HG02943 (cell line): ENCODE data around the gene BMP8A.
"Not testable (repeated sequence)": the region's sequence is repeated elsewhere in the genome, so short reads cannot be mapped to it uniquely, and the experiment has no call there.

Experiments
- ATAC-seq: cut with Tn5 transposase; IDR thresholded peaks from one replicate; pipeline ENCODE4 v1.9.1; 2021; ENCODE audit warnings: mild to moderate bottlenecking, low read depth, moderate library complexity; ENCODE audit not compliant: unreplicated experiment

Gene BMP8A

DNA sequence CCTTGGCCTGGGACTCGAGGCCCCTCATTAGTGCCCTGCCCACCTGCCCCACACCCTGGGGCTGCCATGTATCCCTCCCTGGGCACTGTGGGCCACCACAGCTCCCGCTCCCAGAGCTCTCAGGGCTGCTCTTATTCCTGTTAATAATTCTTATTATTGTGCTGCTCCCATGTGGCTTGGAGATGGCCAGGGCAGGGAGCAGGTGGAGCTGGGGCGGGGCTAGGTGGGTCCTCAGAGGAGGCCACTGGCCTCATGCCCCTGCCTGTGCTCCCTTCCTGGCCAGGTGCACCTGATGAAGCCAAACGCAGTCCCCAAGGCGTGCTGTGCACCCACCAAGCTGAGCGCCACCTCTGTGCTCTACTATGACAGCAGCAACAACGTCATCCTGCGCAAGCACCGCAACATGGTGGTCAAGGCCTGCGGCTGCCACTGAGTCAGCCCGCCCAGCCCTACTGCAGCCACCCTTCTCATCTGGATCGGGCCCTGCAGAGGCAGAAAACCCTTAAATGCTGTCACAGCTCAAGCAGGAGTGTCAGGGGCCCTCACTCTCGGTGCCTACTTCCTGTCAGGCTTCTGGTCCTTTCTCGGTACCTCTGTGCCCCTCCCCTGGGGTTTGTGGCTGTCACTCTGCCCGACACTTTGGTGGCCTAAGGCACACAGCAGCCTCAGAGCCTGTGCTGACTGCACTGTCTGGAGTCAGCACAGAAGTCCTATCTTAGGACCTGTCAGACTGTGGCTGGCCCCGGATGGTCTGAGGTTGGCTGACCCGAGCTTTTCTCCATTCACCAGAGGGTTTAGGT, 34.1 kb downstream of the BMP8A start:
- peak; percentile 94 for ATAC-seq

GRCh38 chr1:39526466-39527189, 35.2 kb downstream of the BMP8A start:
- no peak for ATAC-seq

DNA sequence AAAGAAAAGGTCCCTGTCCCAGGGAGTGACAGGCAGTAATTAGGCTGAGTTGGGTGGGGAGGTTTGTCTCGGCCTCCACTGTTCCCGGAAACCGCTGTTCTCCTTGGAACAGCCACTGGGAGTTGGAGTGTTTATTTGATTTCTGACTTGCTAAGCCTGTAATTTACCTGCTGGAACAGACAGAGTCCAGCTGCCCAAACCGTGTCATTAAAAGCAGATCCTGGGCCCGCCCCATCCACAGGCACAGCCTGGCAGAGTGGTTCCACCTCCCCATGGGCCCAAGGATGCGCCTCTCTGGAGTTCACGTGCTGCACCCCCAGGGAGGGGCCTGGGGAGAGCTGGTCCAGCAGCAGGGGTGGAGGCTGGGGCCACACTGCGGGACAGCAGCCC, 35.7 kb downstream of the BMP8A start:
- ATAC-seq, result not testable (repeated sequence)

DNA sequence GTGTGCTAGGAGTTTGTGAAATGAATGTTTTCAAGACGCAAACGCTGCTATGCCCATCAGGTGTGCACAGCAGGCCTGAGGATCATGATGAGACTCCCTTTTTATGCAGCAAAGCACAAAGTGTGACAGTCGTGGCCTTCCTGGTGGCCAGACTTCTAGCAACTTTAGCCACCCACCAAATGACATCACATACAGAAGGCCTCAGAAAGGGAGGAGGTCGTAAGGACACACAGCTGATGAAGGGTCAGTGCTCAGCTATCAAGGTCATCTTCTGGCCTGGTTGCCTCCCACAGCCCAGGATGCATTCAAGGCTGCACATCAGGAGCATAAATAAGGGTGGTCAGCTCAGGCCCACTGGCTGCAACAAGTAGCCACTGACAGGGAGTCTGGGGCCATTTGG, 36.6 kb downstream of the BMP8A start:
- no peak for ATAC-seq

- ATAC-seq, result no peak
Measured at GRCh38 chr1:39529901-39530535, 38.6 kb downstream of the BMP8A start.

DNA sequence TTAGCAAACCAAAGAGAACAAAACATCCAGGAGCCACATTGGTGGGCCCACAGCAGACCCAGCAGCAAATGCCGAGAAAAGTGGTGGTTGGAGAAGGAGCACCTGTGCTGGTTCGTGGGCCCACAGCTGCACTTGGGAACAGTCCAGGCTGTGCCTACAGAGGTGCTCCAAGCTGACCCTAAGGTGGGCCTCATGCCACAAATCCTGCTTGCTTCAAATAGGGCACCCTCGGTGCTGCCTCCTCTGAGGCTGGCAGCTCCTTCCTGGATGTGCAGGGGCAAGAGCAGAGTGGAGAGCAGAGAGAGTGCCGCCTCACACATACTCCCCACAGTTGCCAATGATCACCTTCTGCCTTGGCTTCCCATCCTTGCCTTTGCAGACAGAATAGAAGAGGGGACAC, 40.1 kb downstream of the BMP8A start:
- no peak for ATAC-seq

DNA sequence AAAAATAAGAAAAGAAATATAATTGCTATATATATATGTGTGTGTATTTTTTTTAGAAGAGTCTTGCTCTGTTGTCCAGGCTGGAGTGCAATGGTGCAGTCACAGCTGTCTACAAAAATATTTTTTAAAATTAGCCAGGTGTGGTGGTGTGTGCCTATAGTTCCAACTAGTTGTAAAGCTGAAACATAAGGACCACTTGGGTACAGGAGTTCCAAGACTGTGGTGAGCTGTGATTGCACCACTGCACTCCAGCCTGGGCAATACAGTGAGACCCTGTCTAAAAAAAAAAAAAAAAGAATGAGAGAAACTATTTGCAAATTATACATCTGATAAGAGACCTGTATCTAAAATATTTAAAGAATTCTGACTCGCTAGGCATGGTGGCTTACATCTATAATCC, 42.0 kb downstream of the BMP8A start:
- ATAC-seq, result no peak

DNA sequence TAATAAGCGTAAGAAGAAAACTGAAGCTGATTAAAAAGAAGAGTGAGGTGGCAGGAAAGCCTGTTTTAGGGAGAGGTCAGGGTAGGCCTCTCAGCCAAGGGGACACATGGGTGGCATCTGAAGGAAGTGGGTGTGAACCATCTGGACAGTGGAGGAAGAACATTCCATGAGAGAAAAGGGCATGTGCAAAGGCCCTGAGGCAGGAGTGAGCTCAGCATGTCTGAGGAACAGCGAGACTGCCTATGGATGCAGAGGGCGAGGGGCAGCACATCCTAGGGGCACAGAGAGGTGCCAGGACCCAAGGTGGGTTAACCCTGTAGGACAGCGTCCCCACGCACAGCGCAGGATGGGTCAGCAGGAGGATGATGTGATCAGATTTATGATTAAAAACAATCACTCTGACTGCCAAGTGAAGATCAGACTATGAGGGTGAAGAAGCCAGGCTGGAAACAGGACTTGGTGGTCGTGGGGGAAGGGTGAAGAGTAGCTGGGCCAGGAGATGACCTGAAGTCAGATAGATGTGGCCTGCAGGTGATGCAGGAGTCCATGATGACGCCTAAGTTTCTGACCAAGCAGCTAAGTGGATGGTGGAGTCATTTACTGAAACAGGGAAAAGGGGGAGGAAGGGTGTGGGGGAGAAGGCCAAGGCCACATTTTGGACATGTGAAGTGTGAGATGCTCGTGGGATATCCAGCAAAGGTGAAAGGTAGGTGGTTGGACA, 47.3 kb downstream of the BMP8A start:
- no peak for ATAC-seq

DNA sequence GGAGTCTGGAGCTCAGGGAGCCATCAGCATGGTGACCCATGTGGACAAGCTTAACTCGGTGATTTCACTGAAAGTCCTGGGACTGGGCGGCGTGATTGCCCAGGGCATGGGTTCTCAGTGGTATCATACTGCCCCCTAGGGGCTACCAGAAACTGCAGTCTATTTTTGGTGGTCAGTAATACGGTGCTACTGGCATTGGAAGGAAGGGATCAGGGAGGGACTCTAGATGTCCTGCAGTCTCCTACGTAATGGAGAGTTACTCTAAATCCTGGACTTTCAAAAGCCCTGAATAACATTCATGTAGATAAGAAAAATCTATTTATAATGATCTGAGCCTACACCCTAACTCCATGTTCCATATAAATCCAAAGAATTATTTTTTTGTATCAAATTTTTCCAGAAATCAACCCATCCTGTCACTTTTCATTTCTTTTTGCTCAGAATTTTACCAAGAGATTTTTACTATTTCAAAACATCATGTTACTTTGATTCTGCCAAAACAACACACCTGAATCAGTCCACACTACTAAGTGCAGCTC, 47.9 kb downstream of the BMP8A start:
- no peak for ATAC-seq

DNA sequence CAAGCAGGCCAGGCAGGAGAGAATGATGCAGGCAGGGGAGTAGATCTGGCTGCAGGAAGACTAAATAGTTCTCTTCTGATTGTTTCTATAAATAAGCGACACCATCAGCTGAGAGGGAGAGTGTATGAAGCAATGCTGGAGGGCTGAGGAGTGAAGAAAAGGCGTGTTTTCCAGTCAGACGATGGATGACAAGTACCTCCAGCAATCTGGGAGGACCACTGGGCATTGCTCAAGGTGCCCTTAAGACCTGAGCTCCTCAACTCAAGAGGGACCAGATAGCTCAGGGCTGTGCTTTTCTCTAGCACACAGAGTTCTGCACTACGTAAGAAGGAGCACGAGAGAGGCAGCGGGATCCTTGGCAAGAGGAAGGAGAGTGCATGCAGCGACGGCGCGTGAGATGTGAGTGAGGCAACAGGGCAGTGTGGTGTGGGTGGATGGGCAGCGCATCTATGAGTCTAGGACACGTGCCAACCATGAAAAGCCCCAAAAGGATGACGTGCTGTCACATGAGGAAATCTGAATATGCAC, 49.1 kb downstream of the BMP8A start:
- no peak for ATAC-seq

GRCh38 chr1:39542924-39543323, 51.5 kb downstream of the BMP8A start:
- no peak for ATAC-seq

- ATAC-seq, result no peak
Measured at GRCh38 chr1:39544327-39544726, 52.9 kb downstream of the BMP8A start.

DNA sequence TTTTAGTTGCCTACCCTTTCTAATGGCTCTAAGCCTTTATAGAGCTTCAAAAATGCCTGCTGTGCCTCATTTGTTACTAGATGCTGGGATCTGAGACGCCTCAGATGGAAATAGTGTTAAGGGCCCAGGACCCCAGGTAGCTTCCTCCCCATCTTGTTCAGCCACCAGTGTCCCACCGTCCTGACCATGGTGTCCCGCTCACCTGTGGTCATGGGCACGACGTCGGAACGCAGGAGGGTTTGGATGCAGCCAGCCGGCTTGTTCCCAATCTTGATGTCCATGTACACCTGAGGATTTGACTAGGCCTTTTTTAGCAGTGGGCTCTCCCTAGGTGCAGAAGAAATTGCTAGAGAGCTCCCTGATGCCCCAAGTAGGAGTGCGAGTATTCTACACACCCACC, 54.1 kb downstream of the BMP8A start:
- no peak for ATAC-seq

DNA sequence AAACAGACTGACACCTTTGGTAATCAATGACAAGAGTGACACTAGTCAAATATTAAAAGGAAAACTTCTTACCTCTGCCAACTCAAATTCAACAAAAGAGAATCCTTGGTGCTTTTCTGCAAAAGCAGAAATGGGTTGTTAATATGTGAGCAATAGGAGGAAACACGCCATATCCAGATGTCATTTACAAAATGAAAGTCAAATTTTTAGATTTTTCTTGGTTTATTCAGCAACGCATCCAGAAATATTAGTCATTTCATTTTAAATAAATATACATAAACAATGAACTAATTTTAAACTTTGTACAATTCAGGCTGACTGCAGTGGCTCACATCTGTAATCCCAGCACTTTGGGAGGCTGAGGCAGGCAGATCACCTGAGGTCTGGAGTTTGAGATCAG, 62.8 kb downstream of the BMP8A start:
- no peak for ATAC-seq

GRCh38 chr1:39561279-39561678, 69.8 kb downstream of the BMP8A start:
- ATAC-seq, result no peak

DNA sequence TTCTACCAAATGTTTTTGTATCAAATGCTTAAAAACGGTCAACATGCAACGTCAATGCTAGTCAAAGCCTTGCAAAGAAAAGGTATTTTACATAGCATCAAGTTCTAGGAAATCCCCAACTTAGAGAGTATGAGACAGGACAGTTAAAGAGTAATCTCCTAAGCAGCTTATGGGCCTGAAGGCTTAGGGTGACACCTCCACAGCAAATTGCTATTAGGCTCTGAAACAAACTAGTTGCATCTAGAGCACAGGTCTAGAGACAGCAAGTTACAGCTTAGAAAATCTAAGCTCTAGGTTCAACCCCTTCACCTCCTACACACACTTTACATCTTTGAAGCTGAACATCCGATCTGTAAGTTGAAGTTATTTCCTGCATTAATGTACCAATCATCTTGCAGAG, 71.5 kb downstream of the BMP8A start:
- ATAC-seq, result no peak

DNA sequence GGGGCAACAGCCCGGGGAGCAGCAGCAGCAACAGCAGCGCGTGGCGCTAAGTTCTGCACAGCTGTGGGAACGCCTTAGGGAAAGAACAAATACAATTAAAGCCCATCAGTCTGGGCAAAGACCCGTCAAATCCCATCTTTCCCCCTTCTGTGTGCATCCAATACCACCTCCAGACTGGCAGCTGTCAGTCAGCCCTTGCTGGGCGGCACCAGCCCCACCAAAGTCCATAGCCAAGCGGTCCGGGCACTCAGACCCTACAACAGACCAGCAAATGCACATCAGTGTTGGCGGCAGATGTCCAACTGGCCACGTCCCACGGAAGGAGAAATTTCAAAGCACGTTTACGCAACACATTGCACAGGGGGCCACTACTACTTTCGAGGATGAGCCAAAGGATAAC, 72.2 kb downstream of the BMP8A start:
- ATAC-seq, result no peak

- ATAC-seq, result no peak
Measured at GRCh38 chr1:39564340-39564739, 72.9 kb downstream of the BMP8A start.

GRCh38 chr1:39564941-39565340, 73.5 kb downstream of the BMP8A start:
- no peak for ATAC-seq

DNA sequence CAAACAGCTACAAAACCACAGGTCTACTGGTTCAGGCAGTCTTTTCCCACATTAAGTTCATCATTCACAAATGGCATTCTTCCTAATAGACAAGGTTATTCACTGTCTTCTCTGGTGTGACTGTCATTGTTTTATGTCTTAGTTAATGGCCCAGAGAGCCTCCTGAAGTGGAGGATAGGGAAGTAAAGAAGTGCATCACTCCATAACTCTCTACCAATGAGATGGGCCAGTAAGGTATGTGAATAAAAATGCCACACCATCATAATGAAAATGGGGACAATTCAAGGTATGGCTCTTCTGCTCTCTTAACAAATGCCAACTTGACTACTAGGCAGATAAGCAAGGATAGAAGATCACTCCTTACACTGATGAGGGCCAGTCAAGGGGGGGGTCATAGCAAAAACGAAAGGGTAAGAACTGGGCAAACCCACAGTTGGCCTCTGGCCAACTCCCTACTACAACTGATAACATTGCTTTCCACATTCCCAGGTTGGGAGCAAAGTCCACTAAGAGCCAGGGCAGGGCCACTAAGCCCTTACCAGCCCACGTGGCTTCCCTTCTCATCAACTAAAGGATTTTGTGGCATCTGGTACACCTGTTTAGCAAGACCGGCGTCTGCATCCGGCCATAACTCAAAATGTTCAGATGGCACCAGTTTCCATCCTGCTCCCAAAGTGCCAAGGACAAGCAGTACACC, 75.2 kb downstream of the BMP8A start:
- no peak for ATAC-seq
